ENCODE data around the gene SRSF3. TPM values are rescaled to one million over a fixed set of nuclear protein-coding genes. Genes with fewer than 3 reads are reported as not detected.

Gene SRSF3
- total and polyA plus RNA-seq, 5 experiments from 2014 or later: 268 to 375 (median 357) TPM

DNA sequence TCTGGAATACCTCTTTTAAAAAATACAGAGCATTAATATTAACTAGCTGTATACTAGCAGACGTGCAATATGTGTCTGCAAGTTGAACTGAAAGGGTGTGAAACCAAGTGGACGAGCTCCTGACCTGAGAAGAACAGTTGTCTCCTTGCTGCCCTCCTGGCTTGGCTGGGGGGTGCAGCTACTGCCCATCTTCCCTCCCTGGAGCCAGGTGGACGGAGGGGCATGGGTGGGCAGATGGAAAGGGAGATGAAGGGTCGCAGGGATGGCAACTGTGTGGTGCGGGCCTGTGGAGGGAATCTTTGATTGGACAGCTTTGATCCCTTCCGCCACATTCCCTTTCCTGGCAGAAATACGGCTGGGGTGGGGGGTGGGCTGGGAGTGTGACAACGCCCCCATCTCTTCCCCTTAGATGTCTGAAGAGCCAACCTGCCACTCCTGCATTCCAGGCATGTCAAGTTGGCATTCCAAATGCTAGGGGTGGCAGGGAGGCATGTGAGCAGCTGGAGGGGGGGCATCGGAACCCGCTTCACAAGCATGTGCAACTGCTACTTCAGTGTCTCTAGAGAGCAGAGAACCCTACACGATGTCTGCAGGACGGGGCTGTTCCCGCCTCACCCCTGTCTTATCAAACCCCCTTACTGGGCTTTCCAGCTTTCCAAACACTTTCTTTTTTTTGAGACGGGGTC is 37.3 kb downstream of the SRSF3 start:
- POLR2A ChIA-PET: no interaction called here
- H3K36me3 Mint-ChIP-seq: no peaks in the 10 kb centered on the region

DNA sequence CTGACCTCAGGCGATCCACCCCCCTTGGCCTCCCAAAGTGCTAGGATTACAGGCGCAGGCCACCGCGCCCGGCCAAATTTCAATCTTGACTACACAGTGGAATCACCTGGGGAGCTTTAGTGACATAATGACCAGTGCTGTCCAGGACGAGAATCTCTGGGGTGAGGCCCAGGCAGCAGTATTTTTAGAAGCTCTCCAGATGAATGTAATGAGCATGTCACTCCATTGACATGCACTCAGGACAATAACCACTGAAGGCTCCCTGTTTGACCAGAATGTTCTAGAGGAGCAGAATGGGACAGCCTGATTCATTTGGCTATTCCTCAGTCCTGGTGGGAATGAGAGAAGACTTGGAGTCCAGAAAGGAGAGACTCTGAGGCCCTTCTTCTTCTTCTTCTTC is 39.2 kb downstream of the SRSF3 start:
- Mint-ChIP-seq H3K27ac (no peak overlapping the region), H3K27me3 (peaks cover 0 to 4% (median 0%) of the 10 kb centered on the region in 5 donors), H3K36me3 (no peaks in the 10 kb centered on the region), H3K4me3 (no peak overlapping the region), H3K9me3 (no peaks in the 10 kb centered on the region), H3K4me1 (peaks cover 0 to 13% (median 2%) of the 10 kb centered on the region in 4 donors)
- DNase-seq (no peak), ATAC-seq (no peak)
- POLR2A ChIA-PET: interaction anchor here (0.7 kb wide), 1 partner anchor 11 kb away, joined by 3 read pairs; no protein-coding TSS in a partner anchor

More for the DNA sequence above, 37.3 kb downstream of the SRSF3 start:
- Mint-ChIP-seq H3K27ac (peak overlapping the region in 1 of 10 donors; percentile 8), H3K4me1 (peaks cover 0 to 18% (median 2%) of the 10 kb centered on the region in 4 donors), H3K9me3 (no peaks in the 10 kb centered on the region), H3K4me3 (no peak overlapping the region), H3K27me3 (peaks cover 0 to 4% (median 0%) of the 10 kb centered on the region in 5 donors)
- DNase-seq: no peak
- no peak for ATAC-seq

DNA sequence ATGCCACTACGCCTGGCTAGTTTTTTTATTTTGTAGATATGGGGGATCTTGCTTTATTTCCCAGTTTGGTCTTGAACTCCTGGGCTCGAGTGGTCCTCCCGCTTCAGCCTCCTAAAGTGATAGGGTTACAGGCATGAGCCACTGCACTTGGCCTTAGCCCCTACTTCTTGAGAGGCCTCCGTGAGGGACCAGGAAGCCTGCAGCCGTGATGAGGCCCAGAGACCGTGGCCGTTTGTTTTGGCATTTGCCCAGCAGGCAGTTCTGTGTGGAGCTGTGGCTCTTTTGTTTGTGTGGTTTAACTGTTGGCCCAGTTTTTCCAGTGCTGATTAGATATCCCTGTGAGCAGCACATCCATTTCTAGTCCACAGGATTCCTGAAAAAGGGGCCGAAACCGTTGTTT is 39.8 kb downstream of the SRSF3 start:
- no peak overlapping the region for H3K4me3 Mint-ChIP-seq
- POLR2A ChIA-PET: interaction anchor here (0.7 kb wide), 1 partner anchor 11 kb away, joined by 3 read pairs; no protein-coding TSS in a partner anchor
- H3K27ac Mint-ChIP-seq: no peak overlapping the region
- ATAC-seq (no peak), DNase-seq (no peak)
- peaks cover 0 to 9% (median 2%) of the 10 kb centered on the region in 4 donors for H3K4me1 Mint-ChIP-seq
- peaks cover 0 to 4% (median 0%) of the 10 kb centered on the region in 5 donors for H3K27me3 Mint-ChIP-seq
- H3K9me3 Mint-ChIP-seq: no peaks in the 10 kb centered on the region
- no peaks in the 10 kb centered on the region for H3K36me3 Mint-ChIP-seq

DNA sequence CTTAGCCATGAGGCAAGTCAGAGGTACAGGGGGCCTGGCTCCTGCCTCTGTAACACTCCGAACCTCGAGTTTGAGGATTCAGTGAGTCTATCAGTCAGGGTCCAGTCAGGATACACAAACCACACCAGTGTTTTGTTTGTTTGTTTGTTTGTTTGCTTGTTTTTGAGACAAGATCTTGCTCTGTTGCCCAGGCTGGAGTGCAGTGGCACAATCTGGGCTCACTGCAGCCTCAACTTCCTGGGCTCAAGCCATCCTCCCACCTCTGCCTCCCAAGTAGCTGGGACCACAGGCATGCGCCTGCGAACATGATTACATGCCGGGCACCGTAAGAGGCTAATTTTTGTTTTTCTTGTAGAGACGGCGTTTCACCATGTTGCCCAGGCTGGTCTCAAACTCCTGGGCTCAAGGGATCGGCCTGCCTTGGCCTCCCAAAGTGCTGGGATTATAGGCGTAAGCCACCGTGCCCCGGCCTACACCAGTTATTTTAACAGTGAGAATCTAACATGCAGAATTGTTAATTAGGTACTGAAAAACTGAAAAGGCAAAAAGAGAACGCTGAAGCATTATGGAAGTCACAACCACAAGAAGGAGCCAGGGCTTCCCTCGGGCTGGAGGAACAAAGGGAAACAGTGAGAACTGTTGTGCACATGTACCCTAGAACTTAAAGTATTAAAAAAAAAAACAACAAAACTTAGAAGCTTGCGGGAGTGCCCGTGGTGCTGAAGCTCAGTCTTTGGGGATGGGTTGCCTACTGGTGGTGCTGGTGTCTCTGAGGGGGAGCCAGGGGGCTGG is 40.4 kb downstream of the SRSF3 start:
- Mint-ChIP-seq H3K9me3 (no peaks in the 10 kb centered on the region), H3K27me3 (peaks cover 0 to 4% (median 0%) of the 10 kb centered on the region in 5 donors), H3K4me3 (no peak overlapping the region), H3K4me1 (peaks cover 0 to 6% (median 1%) of the 10 kb centered on the region in 4 donors), H3K27ac (no peak overlapping the region), H3K36me3 (no peaks in the 10 kb centered on the region)
- ATAC-seq (no peak), DNase-seq (no peak)
- POLR2A ChIA-PET: interaction anchor here (0.7 kb wide), 1 partner anchor 10 kb away, joined by 3 read pairs; no protein-coding TSS in a partner anchor

DNA sequence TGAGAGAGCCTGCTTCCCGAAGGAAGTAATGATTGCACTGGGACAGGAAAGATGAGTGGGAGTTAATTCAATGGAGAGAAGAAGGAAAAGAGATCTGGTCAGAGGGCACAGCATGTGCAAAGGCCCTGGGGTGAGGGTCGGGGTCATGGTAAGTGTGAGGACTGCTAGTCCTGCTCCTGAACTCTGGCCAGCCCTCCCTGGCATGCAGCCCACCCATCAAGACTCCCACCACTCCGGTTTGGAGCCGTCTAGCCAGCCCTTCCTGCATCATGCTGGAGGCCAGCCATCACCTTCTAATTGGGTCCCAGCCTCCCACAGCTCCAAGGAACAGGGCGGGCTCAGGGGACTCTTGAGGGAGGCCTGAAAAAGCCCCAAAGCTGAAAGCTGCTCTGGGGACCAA is 42.1 kb downstream of the SRSF3 start:
- no peak for DNase-seq
- peaks cover 0 to 4% (median 0%) of the 10 kb centered on the region in 5 donors for H3K27me3 Mint-ChIP-seq
- POLR2A ChIA-PET: interaction anchor here (0.9 kb wide), 1 partner anchor 10 kb away, joined by 3 read pairs; no protein-coding TSS in a partner anchor
- ATAC-seq: no peak
- no peaks in the 10 kb centered on the region for H3K36me3 Mint-ChIP-seq
- H3K4me1 Mint-ChIP-seq: peaks cover 0 to 6% (median 0%) of the 10 kb centered on the region in 4 donors
- H3K9me3 Mint-ChIP-seq: no peaks in the 10 kb centered on the region
- no peak overlapping the region for H3K27ac Mint-ChIP-seq
- H3K4me3 Mint-ChIP-seq: no peak overlapping the region

DNA sequence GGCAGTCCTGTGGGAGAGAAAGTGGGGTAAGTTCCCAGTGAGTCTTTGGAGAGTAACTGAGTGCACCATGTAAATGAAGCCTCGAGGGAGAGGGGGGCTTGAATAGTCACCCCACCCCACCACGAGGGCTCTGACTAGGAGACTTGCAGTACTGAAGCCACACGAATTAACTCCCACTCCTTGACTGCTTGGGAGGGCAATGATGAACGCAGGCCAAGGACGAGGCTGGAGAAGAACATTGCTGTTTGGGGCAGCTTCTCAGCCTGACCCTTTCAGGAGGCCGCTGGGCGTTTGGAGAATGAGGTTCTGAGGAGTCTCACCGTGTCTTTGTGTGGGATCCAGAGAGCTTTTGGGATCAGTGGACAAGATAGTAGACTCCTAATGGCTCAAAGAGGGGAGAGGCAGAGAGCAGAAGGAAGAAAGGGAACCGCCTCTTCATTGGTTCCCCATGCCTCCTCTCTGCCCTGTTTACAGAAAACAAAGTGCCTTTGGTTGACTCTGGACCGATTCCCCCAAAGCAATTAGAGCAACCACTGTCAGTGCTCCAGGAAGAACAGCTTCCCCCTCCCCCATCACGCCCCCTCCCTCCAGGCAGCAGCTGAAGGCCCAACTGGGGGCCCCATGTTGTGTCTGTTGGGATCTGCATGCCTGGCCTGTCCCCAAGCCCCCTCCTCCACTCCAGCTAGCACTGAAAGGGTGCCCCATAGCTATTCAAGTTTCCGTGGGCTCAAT is 42.7 kb downstream of the SRSF3 start:
- H3K4me3 Mint-ChIP-seq: no peak overlapping the region
- H3K27me3 Mint-ChIP-seq: peaks cover 0 to 4% (median 0%) of the 10 kb centered on the region in 5 donors
- no peak for ATAC-seq
- no peak for DNase-seq
- H3K36me3 Mint-ChIP-seq: no peaks in the 10 kb centered on the region
- H3K4me1 Mint-ChIP-seq: peaks cover 0 to 6% (median 0%) of the 10 kb centered on the region in 4 donors
- POLR2A ChIA-PET: interaction anchor here (0.9 kb wide), 1 partner anchor 9 kb away, joined by 3 read pairs; no protein-coding TSS in a partner anchor
- H3K27ac Mint-ChIP-seq: no peak overlapping the region
- H3K9me3 Mint-ChIP-seq: no peaks in the 10 kb centered on the region

DNA sequence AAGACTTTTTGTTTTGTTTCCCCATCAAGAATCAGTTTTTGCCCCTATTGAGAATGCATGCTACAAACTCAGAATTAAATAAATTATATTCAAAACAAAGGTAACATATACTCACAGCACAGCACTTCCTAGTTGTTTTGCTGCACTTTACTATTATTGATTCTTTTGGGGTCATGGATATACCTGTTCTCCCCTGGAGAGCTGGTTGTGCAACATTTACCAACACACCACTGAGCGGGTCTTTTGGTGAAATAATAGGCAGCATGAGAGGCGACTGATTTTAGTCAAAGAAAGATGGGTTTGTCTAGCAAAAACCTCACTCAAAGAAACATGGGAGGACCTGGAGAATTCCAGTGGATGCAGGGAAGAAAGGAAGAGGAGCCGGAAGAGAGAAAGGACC is 44.4 kb downstream of the SRSF3 start:
- POLR2A ChIA-PET: no interaction called here
- no peak for DNase-seq
- Mint-ChIP-seq H3K4me3 (no peak overlapping the region), H3K4me1 (peaks cover 0 to 6% (median 0%) of the 10 kb centered on the region in 4 donors), H3K36me3 (no peaks in the 10 kb centered on the region), H3K9me3 (no peaks in the 10 kb centered on the region), H3K27me3 (peaks cover 0 to 4% (median 0%) of the 10 kb centered on the region in 5 donors), H3K27ac (no peak overlapping the region)
- no peak for ATAC-seq

DNA sequence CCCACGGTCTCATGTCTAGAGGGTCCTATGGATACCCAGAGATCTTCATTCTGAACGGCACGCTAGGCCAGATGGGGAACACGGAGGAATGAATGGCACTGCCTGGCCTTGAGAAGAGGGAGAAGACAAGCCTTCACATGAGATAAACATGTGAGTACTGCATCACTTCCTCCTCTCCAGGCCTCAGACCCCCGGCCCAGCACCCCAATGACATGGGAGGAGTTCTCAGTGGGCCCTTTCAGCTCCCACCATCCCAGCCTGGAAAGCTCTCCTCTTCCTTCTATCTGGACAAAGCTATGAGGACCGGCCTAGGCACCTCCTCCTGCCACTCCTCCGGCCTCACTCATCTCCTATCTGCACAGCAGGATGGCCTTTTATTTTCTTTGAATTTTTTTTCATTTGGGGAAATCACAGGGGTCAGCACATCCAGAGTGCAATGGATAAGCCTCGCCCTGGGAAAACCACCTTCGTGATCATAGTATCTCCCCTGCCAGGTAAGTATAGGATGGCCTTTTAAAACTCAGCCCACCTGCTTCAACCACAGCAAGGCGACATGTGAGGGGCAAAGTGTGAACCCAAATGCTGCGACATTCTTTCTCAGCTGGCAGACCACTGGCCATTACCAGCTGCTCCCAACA is 45.1 kb downstream of the SRSF3 start:
- peaks cover 0 to 6% (median 0%) of the 10 kb centered on the region in 4 donors for H3K4me1 Mint-ChIP-seq
- no peaks in the 10 kb centered on the region for H3K9me3 Mint-ChIP-seq
- DNase-seq: no peak
- H3K4me3 Mint-ChIP-seq: no peak overlapping the region
- no peak for ATAC-seq
- POLR2A ChIA-PET: no interaction called here
- no peaks in the 10 kb centered on the region for H3K36me3 Mint-ChIP-seq
- no peak overlapping the region for H3K27ac Mint-ChIP-seq
- peaks cover 0 to 4% (median 0%) of the 10 kb centered on the region in 5 donors for H3K27me3 Mint-ChIP-seq

DNA sequence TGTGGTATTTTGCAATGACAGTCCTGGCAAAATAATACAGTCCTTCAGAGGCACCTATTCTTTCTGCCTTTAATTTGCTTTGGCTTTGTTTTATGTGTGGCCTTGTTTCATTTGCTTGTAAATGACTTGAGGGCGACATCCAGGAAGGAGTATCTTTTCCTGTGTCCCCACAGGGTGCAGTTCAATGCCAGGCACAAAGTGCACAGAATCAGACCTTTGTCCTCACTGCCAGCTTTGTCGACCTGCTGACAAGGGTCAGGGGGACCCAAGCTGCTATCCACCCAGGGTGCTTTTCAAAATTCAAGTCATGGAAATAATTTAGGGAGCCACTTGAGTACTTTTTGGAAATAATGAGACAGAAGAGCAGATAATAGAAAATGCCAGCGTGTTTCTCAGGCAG is 47.4 kb downstream of the SRSF3 start:
- H3K4me3 Mint-ChIP-seq: no peak overlapping the region
- H3K27me3 Mint-ChIP-seq: no peaks in the 10 kb centered on the region
- H3K27ac Mint-ChIP-seq: no peak overlapping the region
- H3K9me3 Mint-ChIP-seq: no peaks in the 10 kb centered on the region
- DNase-seq: no peak
- H3K4me1 Mint-ChIP-seq: peaks cover 0 to 3% (median under 1%) of the 10 kb centered on the region in 4 donors
- ATAC-seq: no peak
- H3K36me3 Mint-ChIP-seq: no peaks in the 10 kb centered on the region
- POLR2A ChIA-PET: no interaction called here

DNA sequence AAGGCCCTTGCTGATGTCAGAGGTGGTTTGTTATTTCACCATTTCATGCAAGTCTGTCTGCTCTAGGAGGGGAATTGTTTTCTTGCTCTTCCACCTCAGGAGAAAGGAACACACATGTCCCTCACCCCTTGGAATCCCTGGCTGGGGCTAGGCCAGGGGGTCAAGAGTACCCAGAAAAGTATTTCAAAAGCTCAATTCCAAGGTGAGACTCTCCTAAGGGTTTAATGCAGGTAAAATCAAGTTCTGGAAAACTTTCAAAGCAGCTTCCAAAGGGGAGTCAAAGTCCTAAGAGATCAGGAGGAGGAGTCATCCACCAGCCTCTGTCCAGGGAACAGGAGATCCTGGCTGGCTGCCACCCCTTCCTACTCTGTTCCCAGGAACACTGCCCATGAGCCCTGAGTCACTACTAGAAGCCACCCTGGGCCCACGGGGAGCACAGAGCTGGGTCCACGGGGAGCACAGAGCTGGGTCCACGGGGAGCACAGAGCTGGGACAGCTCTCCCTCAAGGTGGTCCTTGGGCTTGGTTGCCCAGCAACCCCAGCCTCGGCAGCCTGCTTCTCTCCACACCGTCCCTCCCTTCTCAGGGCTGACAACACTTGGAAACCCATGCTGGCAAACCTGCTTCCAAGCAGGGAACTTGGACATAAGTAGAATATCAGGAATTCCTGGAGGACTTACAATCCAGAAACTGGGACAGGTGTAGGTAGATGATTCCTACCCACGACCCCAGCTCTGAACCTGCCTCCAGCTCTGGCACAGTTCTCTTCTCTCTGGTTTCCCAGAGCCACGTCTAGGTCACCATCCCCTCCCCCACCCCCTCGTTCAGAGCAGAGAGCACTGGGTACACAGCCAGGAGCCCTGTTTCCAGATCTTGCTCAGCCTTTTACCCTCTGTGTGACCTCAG is 49.0 kb downstream of the SRSF3 start:
- POLR2A ChIA-PET: no interaction called here
- no peak for ATAC-seq
- Mint-ChIP-seq H3K27ac (no peak overlapping the region), H3K4me1 (peaks cover 0 to 3% (median under 1%) of the 10 kb centered on the region in 4 donors), H3K9me3 (no peaks in the 10 kb centered on the region), H3K4me3 (no peak overlapping the region), H3K27me3 (peaks cover 0 to 2% (median 0%) of the 10 kb centered on the region in 5 donors), H3K36me3 (no peaks in the 10 kb centered on the region)
- DNase-seq: no peak

DNA sequence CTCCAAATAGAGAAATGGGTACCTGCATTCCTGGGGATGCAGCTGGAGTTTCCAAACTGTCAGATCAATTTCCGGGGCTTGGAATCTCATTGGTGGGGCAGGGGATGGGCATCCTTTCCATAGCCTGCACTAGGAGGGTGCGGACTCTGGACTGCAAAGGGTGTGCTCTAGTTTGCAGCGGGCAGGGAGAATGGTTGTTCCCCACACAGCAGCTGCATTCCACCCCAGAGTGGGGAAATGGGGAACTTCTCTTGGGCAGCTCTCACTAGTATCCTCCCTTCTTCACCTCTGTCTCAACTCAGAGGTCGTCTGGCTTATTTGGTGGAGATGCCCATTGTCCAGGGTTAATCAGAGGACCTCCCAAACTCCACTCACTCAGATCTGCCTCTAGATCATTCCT is 49.8 kb downstream of the SRSF3 start:
- no peak for ATAC-seq
- POLR2A ChIA-PET: no interaction called here

More for the DNA sequence above, 49.8 kb downstream of the SRSF3 start:
- peaks cover 0 to 3% (median under 1%) of the 10 kb centered on the region in 4 donors for H3K4me1 Mint-ChIP-seq
- no peak overlapping the region for H3K27ac Mint-ChIP-seq
- H3K27me3 Mint-ChIP-seq: peaks cover 0 to 2% (median 0%) of the 10 kb centered on the region in 5 donors
- H3K4me3 Mint-ChIP-seq: no peak overlapping the region
- H3K36me3 Mint-ChIP-seq: no peaks in the 10 kb centered on the region
- no peak for DNase-seq
- no peaks in the 10 kb centered on the region for H3K9me3 Mint-ChIP-seq

Data from naive thymus-derived CD8-positive, alpha-beta T cell (primary cell).